GM12878 (cell line): Measurements from ENCODE around the gene NRN1L. TPM values are rescaled to one million over a fixed set of nuclear protein-coding genes. Genes with fewer than 3 reads are reported as not detected.

Experiments
- ATAC-seq: fragments of 200-7000 bp; cut with Tn5 transposase; 3 replicates; pipeline ENCODE4 v1.9.1; 2020; ENCODE audit warnings: mild to moderate bottlenecking, moderate library complexity
- BruUV-seq: library from RNA; stranded (reverse); fragments of 400-500 nt; replicated peaks from 2 replicates; lab custom pipeline; 2021; lab: Mats Ljungman, UMichigan
- CTCF ChIA-PET: fragments of 300-600 bp; sonication (Branson Sonifier 250); formaldehyde crosslinking; extraction: SDS; loops from one replicate; lab custom pipeline; 2021; ENCODE audit warnings: inconsistent platforms; lab: Yijun Ruan, JAX
- POLR2A ChIA-PET: fragments of 350-600 bp; formaldehyde crosslinking; extraction: SDS; loops from one replicate; lab custom pipeline; 2021; ENCODE audit warnings: inconsistent platforms; lab: Charles Lee
- RAD21 ChIA-PET: fragments of 300-600 bp; sonication (Branson Sonifier 250); formaldehyde crosslinking; loops from one replicate; lab custom pipeline; 2023; ENCODE audit warnings: antibody characterized with exemption; ENCODE audit not compliant: unreplicated experiment; lab: Charles Lee
- SMC1A ChIA-PET: fragments of 300-600 bp; sonication (Branson Sonifier 250); formaldehyde crosslinking; loops from one replicate; lab custom pipeline; 2023; ENCODE audit not compliant: unreplicated experiment, uncharacterized antibody; lab: Charles Lee
- DNase-seq: peaks from one replicate; pipeline ENCODE4 v3.0.0-alpha.2; 2011; ENCODE audit warnings: low read depth, low spot score
- FAIRE-seq: peaks from 3 replicates; lab custom pipeline; 2011; peaks lifted over from hg19 to GRCh38; lab: Jason Lieb, UNC
- H2AFZ ChIP-seq: 2 replicates; pipeline ENCODE4 v1.6.0; 2011; ENCODE audit warnings: low read depth, low read length, control low read depth; ENCODE audit not compliant: control insufficient read depth
- H3K27ac ChIP-seq: 2 replicates; pipeline ENCODE4 v1.5.1; 2011; ENCODE audit warnings: control low read depth; ENCODE audit not compliant: control insufficient read depth, insufficient read depth
- H3K27me3 ChIP-seq, 2 experiments: replicated peaks in 1 of 2; 2 replicates each; pipeline versions ENCODE4 v1.6.0 to v1.6.1; 2011; ENCODE audit warnings: low read length in 1 of 2; ENCODE audit not compliant: control insufficient read depth in 2 of 2, insufficient read depth in 2 of 2
- H3K36me3 ChIP-seq, 2 experiments: 2 replicates each; pipeline ENCODE4 v1.5.1; 2011; ENCODE audit warnings: low read length in 1 of 2; ENCODE audit not compliant: control insufficient read depth in 2 of 2, insufficient read depth in 2 of 2
- H3K4me1 ChIP-seq: 2 replicates; pipeline ENCODE4 v1.6.1; 2011; ENCODE audit warnings: mild to moderate bottlenecking, low read length, moderate library complexity, mixed read lengths; ENCODE audit not compliant: control insufficient read depth, insufficient read depth
- H3K4me2 ChIP-seq: 2 replicates; pipeline ENCODE4 v1.6.0; 2011; ENCODE audit warnings: control low read depth; ENCODE audit not compliant: control insufficient read depth, insufficient read depth
- H3K4me3 ChIP-seq: fragments of 200-600 bp; sonication (generic); 2 replicates; pipeline ENCODE4 v1.5.1; 2016
- H3K79me2 ChIP-seq: 2 replicates; pipeline ENCODE4 v1.6.0; 2011; ENCODE audit warnings: low read length; ENCODE audit not compliant: control insufficient read depth, insufficient read depth
- H3K9ac ChIP-seq: 2 replicates; pipeline ENCODE4 v1.8.0; 2011; ENCODE audit warnings: low read length, control low read depth, mixed read lengths; ENCODE audit not compliant: control insufficient read depth, insufficient read depth
- H3K9me3 ChIP-seq: replicated peaks from 3 replicates; pipeline ENCODE4 v1.5.1; 2011; ENCODE audit warnings: mild to moderate bottlenecking, low read length; ENCODE audit not compliant: control insufficient read depth, insufficient read depth
- H4K20me1 ChIP-seq: 2 replicates; pipeline ENCODE4 v1.6.0; 2011; ENCODE audit not compliant: control insufficient read depth, insufficient read depth
- BCL11A ChIP-seq: IDR thresholded peaks from 2 replicates; pipeline ENCODE4 v1.6.1; 2011; ENCODE audit warnings: low read depth, low read length
- BHLHE40 ChIP-seq, 2 experiments: fragments of 450-650 bp in 1 of 2; IDR thresholded peaks; 2 replicates each; pipeline ENCODE4 v1.6.1; 2011 to 2017; ENCODE audit warnings: low read depth in 2 of 2, borderline replicate concordance in 1 of 2, improper control_type of control experiment in 1 of 2, low read length in 1 of 2, mild to moderate bottlenecking in 1 of 2
- CREB1 ChIP-seq: IDR thresholded peaks from 2 replicates; pipeline ENCODE4 v1.6.1; 2012; ENCODE audit warnings: low read depth, mild to moderate bottlenecking, inconsistent platforms
- CREM ChIP-seq: IDR thresholded peaks from 2 replicates; pipeline ENCODE4 v1.6.1; 2014; ENCODE audit warnings: antibody characterized with exemption, low read depth
- E2F4 ChIP-seq: IDR thresholded peaks from 2 replicates; pipeline ENCODE4 v1.6.1; 2012; ENCODE audit warnings: low read depth, low read length, improper control_type of control experiment
- EGR1 ChIP-seq, 2 experiments: IDR thresholded peaks; 1 replicate in 1 of 2; 2 replicates in 1 of 2; pipeline ENCODE4 v1.6.1; 2011 to 2012; ENCODE audit warnings: low read depth in 2 of 2, low read length in 2 of 2, borderline replicate concordance in 1 of 2, mild to moderate bottlenecking in 1 of 2, moderate library complexity in 1 of 2
- GABPA ChIP-seq: IDR thresholded peaks from 2 replicates; pipeline ENCODE4 v1.6.1; 2014; ENCODE audit warnings: antibody characterized with exemption, low read depth, mild to moderate bottlenecking, inconsistent platforms
- GATAD2B ChIP-seq: fragments of 450-650 bp; conservative IDR thresholded peaks from 2 replicates; pipeline ENCODE4 v1.6.1; 2017; ENCODE audit warnings: low read depth, mild to moderate bottlenecking, moderate library complexity
- HDGF ChIP-seq: fragments of 450-650 bp; IDR thresholded peaks from 2 replicates; pipeline ENCODE4 v1.6.1; 2016; ENCODE audit warnings: antibody characterized with exemption
- JUNB ChIP-seq: IDR thresholded peaks from 2 replicates; pipeline ENCODE4 v1.6.1; 2016; ENCODE audit warnings: antibody characterized with exemption, mild to moderate bottlenecking
- MTA3 ChIP-seq: IDR thresholded peaks from 2 replicates; pipeline ENCODE4 v1.6.1; 2012; ENCODE audit warnings: low read length, inconsistent platforms, borderline replicate concordance
- PAX5 ChIP-seq: IDR thresholded peaks from 2 replicates; pipeline ENCODE4 v1.6.1; 2011; ENCODE audit warnings: low read depth, low read length, borderline replicate concordance
- POLR2AphosphoS5 ChIP-seq: IDR thresholded peaks from 2 replicates; pipeline ENCODE4 v1.6.1; 2011; ENCODE audit warnings: mild to moderate bottlenecking, low read length, inconsistent platforms
- RUNX3 ChIP-seq: IDR thresholded peaks from 2 replicates; pipeline ENCODE4 v1.6.1; 2012; ENCODE audit warnings: low read length, inconsistent platforms
- SIN3A ChIP-seq: IDR thresholded peaks from 2 replicates; pipeline ENCODE4 v1.6.1; 2012; ENCODE audit warnings: low read depth, low read length, improper control_type of control experiment
- SMAD5 ChIP-seq: IDR thresholded peaks from 2 replicates; pipeline ENCODE4 v1.6.1; 2016; ENCODE audit warnings: antibody characterized with exemption, low read depth
- SMARCA5 ChIP-seq: fragments of 450-650 bp; IDR thresholded peaks from 2 replicates; pipeline ENCODE4 v1.6.1; 2017; ENCODE audit warnings: mild to moderate bottlenecking
- ZNF622 ChIP-seq: fragments of 450-650 bp; IDR thresholded peaks from 2 replicates; pipeline ENCODE4 v1.6.1; 2017; ENCODE audit warnings: mild to moderate bottlenecking, inconsistent platforms
- WGBS: methylation state at CpG from one replicate; pipeline ENCODE4 v1.1.6; 2016; ENCODE audit warnings: low lambda C conversion rate; ENCODE audit not compliant: insufficient replicate concordance, insufficient coverage; ENCODE audit errors: missing lambda C conversion rate; 5-methylcytosine and 5-hydroxymethylcytosine counted together
- in situ Hi-C: fragments of 300-500 bp; cut with MboI; formaldehyde crosslinking; loops from 9 replicates; pipeline ENCODE4 v1.14.3; 2018; ENCODE audit warnings: mixed read lengths
- intact Hi-C: fragments of 100-400 bp; cut with micrococcal nuclease; formaldehyde crosslinking; loops from one replicate; pipeline ENCODE4 v1.14.2; 2022; ENCODE audit not compliant: unreplicated experiment
- polyA plus RNA-seq, 11 experiments: library from polyadenylated mRNA; depleted of rRNA in 4 of 11; unstranded in 6 of 11; stranded (reverse) in 5 of 11; fragments of >200 nt; fragmentation: Nextera tagmentation in 4 of 11; fragmentation: Illumina TruSeq in 1 of 11; extraction: Ambion mirVana in 4 of 11; extraction: Trizol in 1 of 11; gene quantifications; 1 replicate in 1 of 11; 2 replicates in 10 of 11; pipeline versions ENCODE4 v1.2.1 to v1.2.3, GENCODE V29; 2011 to 2016; ENCODE audit warnings: inconsistent platforms in 2 of 11, missing spikeins in 2 of 11, low read depth in 1 of 11
- total RNA-seq, 4 experiments: library from RNA; depleted of rRNA in 3 of 4; stranded (reverse); fragments of >200 nt in 3 of 4; fragmentation: Illumina TruSeq in 1 of 4; extraction: Trizol in 1 of 4; gene quantifications; 2 replicates each; pipeline versions ENCODE4 v1.2.1 to v1.2.3, GENCODE V29; 2013 to 2021
- TF ChIP-seq, protein P1 (sequence below): fragments of 450-650 bp; formaldehyde crosslinking; IDR thresholded peaks from 2 replicates; pipeline ENCODE4 v1.5.0; 2022; ENCODE audit warnings: mild to moderate bottlenecking, missing genetic modification characterization

The NRN1L gene
- total and polyA plus RNA-seq, 10 of the 15 experiments (the other 5 are each of a cell fraction or from before 2014, with no cell fraction given): 0.11 to 0.99 (median 0.28) TPM; not detected in 3

DNA sequence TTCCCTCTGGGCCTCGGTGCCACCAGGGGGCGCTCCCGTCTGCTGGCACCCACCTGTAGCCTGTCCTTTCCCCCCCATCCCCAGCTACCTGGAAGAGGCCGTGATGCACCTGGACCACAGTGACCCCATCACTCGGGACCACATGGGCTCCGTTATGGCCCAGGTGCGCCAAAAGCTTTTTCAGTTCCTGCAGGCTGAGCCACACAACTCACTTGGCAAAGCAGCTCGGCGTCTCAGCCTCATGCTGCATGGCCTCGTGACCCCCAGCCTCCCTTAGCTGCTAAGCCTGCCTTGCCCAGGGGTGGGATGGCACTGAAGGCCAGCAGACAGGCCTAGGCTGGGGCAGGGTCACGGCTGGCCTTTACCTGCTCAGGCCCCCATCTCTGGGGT is 818 bp upstream of the NRN1L start (continued):
- TF ChIP-seq E2F4 (no peak), MTA3 (no peak), GABPA (no peak), SIN3A (no peak), BHLHE40 (IDR thresholded peaks at IDR 0.05; ENCODE audit: borderline replicate concordance in 1 of 2, low read depth in 2 of 2, low read length in 1 of 2) (0 out of 4 replicates have a peak, but pooled peaks of 1 of the 2 experiments have one; percentile 7), PAX5 (no peak), POLR2AphosphoS5 (no peak), ZNF622 (no peak), EGR1 (IDR thresholded peaks at IDR 0.05; ENCODE audit: borderline replicate concordance in 1 of 2, low read depth in 2 of 2, low read length in 2 of 2) (no peak), BCL11A (no peak), CREB1 (no peak), HDGF (peak; percentile 81), RUNX3 (no peak), CREM (no peak)

- no peaks in the 10 kb centered on the region for H3K27me3 ChIP-seq
- ChIA-PET CTCF (interaction anchor here (2.4 to 5.6 kb wide), 3 partner anchors 11 to 156 kb away, joined by 5 to 39 read pairs (median 9); partner anchors contain the start of genes EDC4 and PSMB10), RAD21 (no interaction called here), SMC1A (interaction anchor here (2.1 kb wide), 1 partner anchor 155 kb away, joined by 10 read pairs; no protein-coding TSS in a partner anchor), POLR2A (interaction anchor here (1.3 kb wide), 1 partner anchor 12 kb away, joined by 3 read pairs; no protein-coding TSS in a partner anchor)
- H2AFZ ChIP-seq: no peak overlapping the region
- DNase-seq: no peak
- H4K20me1 ChIP-seq: no peaks in the 10 kb centered on the region
- no peak overlapping the region for H3K27ac ChIP-seq
- BruUV-seq: no TSS peak
- 95% methylated on average over 9 of the region's 12 CpGs for WGBS
- H3K36me3 ChIP-seq: peaks cover 9 to 33% of the 10 kb centered on the region in 2 experiments; a peak in 3 of 4 replicates
- in situ Hi-C loops: no loop called here
- no peak for ATAC-seq
- intact Hi-C loops: no loop called here
- no peaks in the 10 kb centered on the region for H3K79me2 ChIP-seq
- H3K9me3 ChIP-seq: no peaks in the 10 kb centered on the region
- FAIRE-seq: no peak
- no peak overlapping the region for H3K4me3 ChIP-seq
- no peak overlapping the region for H3K9ac ChIP-seq
- no peaks in the 10 kb centered on the region for H3K4me1 ChIP-seq
- H3K4me2 ChIP-seq: no peak overlapping the region
- TF ChIP-seq GATAD2B (no peak), SMARCA5 (no peak), JUNB (no peak), CREB1 (no peak), SMAD5 (no peak), MTA3 (no peak)
- TF ChIP-seq, protein P1, sequence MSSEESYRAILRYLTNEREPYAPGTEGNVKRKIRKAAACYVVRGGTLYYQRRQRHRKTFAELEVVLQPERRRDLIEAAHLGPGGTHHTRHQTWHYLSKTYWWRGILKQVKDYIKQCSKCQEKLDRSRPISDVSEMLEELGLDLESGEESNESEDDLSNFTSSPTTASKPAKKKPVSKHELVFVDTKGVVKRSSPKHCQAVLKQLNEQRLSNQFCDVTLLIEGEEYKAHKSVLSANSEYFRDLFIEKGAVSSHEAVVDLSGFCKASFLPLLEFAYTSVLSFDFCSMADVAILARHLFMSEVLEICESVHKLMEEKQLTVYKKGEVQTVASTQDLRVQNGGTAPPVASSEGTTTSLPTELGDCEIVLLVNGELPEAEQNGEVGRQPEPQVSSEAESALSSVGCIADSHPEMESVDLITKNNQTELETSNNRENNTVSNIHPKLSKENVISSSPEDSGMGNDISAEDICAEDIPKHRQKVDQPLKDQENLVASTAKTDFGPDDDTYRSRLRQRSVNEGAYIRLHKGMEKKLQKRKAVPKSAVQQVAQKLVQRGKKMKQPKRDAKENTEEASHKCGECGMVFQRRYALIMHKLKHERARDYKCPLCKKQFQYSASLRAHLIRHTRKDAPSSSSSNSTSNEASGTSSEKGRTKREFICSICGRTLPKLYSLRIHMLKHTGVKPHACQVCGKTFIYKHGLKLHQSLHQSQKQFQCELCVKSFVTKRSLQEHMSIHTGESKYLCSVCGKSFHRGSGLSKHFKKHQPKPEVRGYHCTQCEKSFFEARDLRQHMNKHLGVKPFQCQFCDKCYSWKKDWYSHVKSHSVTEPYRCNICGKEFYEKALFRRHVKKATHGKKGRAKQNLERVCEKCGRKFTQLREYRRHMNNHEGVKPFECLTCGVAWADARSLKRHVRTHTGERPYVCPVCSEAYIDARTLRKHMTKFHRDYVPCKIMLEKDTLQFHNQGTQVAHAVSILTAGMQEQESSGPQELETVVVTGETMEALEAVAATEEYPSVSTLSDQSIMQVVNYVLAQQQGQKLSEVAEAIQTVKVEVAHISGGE: no peak
Observed at GRCh38 chr16:67885545-67885944, 860 bp downstream of the NRN1L start.
